Dedifferentiated amniotic fluid mesenchymal stem cell (primary cell): ENCODE results near the gene RTP3.

ENCODE experiments used
- DNase-seq: peaks from one replicate; pipeline ENCODE4 v3.0.0-alpha.2; 2016; ENCODE audit errors: extremely low spot score

RTP3 gene

GRCh38 chr3:46469680-46470357, 28.0 kb upstream of the RTP3 start:
- no peak for DNase-seq

DNA sequence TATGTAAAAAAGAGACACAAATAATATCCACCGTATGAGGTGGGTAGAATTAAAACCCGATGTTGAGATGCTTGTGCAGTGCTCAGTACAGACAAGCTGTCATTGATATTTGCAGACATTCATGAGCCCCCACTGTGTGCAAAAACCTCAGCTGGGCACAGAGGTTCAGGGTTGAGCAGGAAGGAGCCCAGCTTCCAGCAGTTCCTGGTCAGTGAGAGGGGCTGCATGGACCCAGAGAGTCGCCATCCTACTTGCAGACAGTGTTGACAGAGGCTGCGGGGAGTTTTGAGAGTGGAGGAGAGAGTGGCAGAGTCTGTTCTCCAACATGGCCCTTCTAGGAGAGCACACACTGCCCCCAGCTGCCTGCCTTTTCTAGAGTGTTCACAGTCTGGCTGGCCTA, 26.9 kb upstream of the RTP3 start:
- DNase-seq: no peak

- DNase-seq: no peak
Observed at GRCh38 chr3:46471371-46471914, 26.3 kb upstream of the RTP3 start.

GRCh38 chr3:46472736-46473135, 25.0 kb upstream of the RTP3 start:
- DNase-seq: no peak

DNA sequence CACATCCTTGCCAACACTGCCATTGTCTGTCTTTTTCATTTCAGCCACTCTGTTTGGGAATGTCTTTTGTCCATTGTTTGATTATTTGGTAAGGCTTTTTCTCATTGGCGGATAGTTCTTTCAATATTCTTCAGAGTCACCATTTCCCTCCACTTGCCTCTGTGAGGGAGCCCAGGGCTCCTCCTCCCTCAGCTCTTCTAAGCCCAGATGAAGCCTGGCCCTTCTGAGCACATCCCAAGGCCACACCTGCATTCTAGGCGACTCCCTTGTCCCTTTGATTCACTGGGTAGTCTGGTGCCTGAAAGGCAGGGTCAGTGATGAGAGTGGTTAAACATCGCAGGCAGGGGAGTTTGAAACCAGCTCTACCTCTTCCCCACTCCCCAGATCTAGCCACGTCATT, 20.6 kb upstream of the RTP3 start:
- DNase-seq: no peak

DNA sequence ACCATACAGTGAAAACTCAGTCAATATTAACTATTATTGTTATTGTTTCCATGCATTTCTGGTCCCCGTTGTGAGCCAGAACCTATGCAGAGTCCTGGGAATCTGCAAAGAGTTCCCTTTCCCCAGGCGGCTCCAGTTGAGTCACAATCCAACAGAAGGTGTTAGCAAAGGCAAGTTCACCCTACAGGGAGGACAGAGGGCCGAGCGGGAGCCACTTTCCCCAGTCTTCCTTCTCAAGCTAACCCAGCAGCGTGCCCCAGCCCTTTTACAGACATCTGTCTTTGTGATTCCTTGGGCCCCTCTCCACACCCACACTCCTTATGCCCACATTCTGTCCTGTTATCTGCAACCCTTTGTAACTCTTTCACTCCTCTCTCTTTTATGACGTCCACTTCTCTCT, 20.0 kb upstream of the RTP3 start:
- DNase-seq: no peak

DNA sequence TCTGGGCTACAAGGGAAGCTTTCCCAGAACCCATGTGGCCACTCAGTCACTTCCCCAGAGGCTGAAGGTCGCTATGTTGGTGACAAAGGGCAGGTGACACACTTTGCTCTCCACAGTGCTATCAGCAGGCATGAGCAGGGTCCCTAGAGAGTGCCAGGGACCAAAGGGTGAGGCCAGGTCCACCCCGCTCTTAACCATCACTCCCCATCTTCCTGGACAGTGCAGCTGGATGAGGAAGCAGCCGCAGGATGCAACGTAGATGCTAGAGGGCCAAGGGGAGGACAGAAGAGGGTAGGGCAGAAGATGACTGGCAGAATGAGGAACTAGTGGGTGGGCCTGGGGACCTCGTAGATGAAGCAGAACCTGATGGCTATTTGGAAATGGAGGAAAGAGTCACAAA, 19.4 kb upstream of the RTP3 start:
- no peak for DNase-seq

DNA sequence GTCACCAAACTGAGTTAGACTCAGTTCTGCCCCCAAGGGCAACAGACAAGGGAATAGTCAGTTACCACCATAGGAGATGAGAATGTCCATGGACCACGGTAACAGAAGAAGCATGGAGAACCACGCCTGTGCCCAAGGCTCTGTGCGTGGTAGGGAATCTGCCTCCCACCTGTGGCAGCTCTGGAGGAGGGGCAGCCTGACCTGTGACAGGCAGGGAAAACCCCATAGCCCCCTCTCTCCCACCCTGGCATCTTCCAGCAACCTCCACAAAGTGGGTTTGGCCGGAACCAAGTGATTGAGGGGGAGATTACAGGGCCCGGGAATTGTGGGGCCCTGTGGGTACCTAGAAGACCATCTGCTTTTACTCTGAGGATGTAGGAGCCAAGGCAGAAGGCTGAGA, 18.8 kb upstream of the RTP3 start:
- no peak for DNase-seq

DNA sequence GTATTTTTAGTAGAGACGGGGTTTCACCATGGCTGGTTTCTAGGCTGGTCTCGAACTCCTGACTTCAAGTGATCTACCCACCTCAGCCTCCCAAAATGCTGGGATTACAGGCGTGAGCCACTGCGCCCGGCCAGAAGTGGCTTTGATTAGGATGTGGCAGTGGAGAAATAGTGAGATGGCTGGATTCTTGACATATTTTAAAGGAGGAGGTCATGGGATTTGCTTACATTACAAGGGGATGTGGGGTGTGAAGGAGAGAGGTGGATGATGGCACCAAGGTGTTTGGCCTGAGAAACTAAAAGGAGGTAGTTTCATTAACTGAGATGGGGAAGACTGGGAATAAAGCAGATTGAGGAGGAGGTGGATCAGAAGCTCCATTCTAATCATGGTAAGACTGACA, 18.1 kb upstream of the RTP3 start:
- no peak for DNase-seq

DNA sequence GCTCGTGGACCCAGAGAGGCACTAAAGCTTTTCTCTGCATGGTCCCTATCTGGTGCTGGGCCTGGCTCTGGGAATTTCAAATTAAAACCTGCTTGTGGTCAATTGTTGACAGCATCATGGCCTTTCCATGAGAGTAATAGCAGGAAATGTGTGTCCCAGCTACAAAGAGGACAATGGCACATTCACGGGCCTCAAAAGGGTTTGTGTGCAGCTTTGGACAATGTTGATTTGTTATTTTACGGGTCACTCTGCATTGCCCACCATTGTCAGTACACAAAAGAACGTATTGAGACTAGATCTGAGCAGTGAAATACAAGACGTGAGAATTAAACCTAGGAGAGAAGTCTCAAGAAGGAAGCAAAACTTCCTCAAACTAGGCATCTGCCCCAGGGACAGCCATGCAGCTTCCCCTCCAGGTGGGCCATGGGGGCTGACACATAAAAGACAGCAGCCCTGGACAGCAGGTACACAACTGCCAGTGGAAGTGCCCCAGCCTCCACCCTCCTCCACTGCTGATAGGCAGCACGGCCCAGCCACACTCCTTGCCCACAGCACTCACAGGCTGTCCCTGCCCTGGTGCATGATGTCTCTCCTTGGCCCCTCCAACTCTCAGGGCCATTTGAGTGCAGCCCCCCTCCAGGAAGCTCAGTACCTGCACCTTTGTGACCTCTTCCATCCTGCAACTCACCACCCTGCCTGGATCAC, 17.1 kb upstream of the RTP3 start:
- DNase-seq: no peak

GRCh38 chr3:46481636-46482035, 16.1 kb upstream of the RTP3 start:
- no peak for DNase-seq

DNA sequence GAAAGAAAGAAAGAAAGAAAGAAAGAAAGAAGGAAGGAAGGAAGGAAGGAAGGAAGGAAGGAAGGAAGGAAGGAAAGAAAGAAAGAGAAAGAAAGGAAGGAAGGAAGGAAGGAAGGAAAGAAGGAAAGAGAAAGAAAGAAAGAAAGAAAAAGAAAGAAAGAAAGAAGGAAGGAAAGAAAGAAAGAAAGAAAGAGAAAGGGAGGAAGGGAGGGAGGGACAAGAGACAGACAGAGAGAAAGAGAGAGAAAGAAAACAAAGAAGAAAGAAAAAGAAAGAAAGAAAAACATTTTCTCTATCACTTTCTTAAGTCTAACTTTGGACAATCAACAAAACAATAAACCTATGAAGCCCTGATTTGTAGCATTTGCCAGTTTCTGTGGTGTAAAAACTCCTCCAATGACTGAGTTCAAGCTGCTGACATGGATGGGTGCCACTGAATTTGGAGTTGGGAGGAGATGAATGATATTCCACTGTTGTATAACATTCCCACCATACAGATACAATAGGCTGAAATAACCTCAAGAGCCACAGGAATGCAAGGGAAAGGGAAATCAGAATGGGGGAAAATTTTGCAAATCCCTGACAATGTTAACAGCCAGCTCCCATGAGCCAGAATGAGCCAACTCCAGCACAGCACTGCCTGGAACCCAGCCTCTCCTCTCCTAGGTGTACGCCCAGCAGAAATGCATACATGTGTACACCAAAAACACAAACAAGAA, 15.0 kb upstream of the RTP3 start:
- DNase-seq: peak; percentile 65

DNA sequence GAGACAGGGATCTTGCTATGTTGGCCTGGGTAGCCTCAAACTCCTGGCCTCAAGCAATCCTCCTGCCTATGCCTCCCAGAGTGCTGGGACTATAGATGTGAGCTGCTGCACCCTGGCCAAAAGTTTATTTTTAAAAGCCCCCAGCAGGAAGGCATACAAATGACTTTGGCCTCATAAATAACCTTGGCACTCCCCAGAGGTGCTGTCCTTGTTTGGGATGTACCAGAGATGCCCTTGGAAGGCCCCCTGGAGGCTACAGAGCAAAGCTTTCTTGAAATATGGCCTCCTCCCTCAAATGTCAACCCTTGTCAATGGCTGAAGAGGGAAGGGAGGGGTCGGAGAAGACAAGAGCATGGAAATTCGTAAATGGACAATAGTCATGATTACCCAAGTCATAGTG, 14.0 kb upstream of the RTP3 start:
- DNase-seq: no peak

GRCh38 chr3:46484388-46484787, 13.4 kb upstream of the RTP3 start:
- no peak for DNase-seq

DNA sequence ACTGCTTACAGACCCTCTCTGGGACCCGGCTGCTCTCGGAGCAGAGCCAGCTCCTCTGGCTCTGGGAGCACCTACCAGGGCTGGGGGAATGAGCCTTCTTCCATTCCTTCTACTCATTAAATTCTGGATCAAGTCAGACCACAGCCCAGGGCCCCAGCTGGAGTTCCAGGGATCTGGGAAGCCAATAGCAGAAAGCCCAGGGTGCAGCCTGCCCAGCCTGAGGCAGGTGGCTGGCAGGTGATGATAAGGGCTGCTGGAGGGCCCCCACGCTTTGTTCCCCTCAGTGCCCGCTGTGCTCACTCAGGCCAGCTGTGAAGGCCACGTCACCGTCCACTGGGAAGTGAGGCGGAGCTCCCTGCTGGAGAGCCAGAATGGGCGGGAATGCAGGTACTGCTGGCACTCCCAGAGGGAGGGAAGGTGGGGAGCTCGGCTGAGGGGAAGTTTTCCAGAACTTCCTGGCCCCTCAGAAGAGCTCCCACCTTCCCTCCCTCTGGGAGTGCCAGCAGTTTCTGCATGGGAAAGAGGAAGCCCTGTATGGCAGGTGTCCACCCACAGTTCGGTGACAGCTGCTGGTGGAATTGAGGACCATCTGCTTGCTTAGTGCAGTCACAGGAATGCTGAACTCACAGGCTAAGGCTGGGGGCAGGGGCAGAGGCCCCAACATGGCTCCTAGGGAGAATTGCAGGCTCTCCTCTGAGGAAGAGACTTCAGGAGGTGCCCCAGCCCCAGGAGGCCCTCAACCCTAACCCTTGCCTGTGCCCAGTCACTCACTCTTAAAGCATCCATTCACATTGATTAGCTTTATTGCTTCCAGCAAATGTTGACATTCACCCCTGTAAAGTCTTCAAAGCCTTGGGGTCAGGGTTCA, 12.6 kb upstream of the RTP3 start:
- no peak for DNase-seq

- no peak for DNase-seq
Observed at GRCh38 chr3:46485779-46486175, 12.0 kb upstream of the RTP3 start.

DNA sequence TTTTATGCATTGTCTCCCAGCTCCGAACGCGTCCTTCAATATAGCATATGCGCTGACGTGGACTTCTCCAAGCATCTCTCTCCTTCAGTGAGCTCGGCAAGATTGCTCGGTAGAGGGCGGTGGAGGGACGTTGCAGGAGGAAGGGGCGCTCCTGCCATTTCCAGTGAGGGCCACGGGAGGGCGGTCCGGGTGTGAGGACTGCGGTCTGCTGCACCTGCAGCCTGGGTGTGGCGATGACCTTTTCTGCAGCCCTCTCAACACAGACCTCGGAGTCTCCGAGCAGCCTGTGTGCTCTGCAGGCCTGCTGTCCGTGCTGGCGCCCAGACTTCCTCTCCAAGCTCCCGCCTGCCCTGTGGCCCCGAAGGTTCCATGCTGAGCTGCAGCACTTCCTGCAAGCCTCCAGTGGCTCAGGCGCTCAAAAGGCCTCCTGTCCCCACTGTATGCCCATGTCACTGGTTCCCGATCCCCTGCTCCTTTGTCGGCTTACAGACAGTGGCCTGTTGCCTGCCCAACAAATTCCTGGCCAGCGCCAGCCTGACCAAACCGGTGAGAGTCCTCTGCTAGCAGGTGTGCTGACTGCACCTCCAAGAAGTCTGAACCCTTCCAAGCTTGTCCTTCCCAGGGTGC, 8.9 kb upstream of the RTP3 start:
- DNase-seq: peak; percentile 76

DNA sequence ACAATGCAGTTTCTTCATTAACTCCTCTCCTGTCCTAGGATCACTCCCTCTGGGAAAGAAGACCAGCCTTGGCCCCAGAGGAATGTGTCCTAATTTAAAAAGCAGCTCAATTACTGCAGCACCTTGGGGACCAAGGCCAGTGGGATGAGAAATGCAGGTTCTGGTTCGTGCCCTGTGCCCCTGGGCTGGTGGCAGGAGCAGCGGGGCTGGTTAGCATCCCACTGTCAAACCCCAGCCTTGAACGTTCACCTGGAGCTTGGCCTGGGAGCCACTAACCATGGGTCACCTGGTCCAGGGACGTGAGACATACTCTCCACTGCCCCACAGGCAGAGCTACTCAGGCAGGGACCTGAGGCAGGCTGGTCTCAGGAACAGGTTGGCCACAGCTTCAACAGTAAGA, 8.4 kb upstream of the RTP3 start:
- DNase-seq: no peak

DNA sequence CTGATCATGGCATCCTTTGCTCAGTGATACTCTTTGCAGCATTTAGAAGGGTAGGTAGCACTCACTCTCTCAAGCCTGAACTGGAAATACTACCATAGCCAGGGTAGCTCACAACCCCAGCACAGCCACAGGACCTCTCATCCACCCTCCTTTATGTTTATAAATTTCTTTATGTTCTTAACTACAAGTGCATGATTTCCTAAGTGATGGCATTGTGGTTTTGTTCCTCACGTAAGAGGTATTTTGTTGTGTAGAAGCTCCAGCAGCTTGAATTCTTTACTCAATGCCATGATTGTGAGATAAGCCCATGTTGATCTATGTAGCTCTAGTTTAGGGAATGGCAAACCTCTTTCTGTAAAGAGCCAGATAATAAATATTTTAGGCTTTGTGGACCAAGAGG, 7.9 kb upstream of the RTP3 start:
- DNase-seq: peak; percentile 58

- DNase-seq: no peak
Observed at GRCh38 chr3:46490338-46491084, 7.3 kb upstream of the RTP3 start.
